GM12878 (cell line): Measurements from ENCODE around the gene TMBIM6. TPM values are rescaled to one million over a fixed set of nuclear protein-coding genes. Genes with fewer than 3 reads are reported as not detected.

Experiments used
- ATAC-seq: fragments of 200-7000 bp; cut with Tn5 transposase; 3 replicates; pipeline ENCODE4 v1.9.1; 2020; ENCODE audit warnings: mild to moderate bottlenecking, moderate library complexity
- BruUV-seq: library from RNA; stranded (reverse); fragments of 400-500 nt; replicated peaks from 2 replicates; lab custom pipeline; 2021; lab: Mats Ljungman, UMichigan
- CTCF ChIA-PET: fragments of 300-600 bp; sonication (Branson Sonifier 250); formaldehyde crosslinking; extraction: SDS; loops from one replicate; lab custom pipeline; 2021; ENCODE audit warnings: inconsistent platforms; lab: Yijun Ruan, JAX
- POLR2A ChIA-PET: fragments of 350-600 bp; formaldehyde crosslinking; extraction: SDS; loops from one replicate; lab custom pipeline; 2021; ENCODE audit warnings: inconsistent platforms; lab: Charles Lee
- RAD21 ChIA-PET: fragments of 300-600 bp; sonication (Branson Sonifier 250); formaldehyde crosslinking; loops from one replicate; lab custom pipeline; 2023; ENCODE audit warnings: antibody characterized with exemption; ENCODE audit not compliant: unreplicated experiment; lab: Charles Lee
- SMC1A ChIA-PET: fragments of 300-600 bp; sonication (Branson Sonifier 250); formaldehyde crosslinking; loops from one replicate; lab custom pipeline; 2023; ENCODE audit not compliant: unreplicated experiment, uncharacterized antibody; lab: Charles Lee
- DNase-seq: peaks from one replicate; pipeline ENCODE4 v3.0.0-alpha.2; 2011; ENCODE audit warnings: low read depth, low spot score
- FAIRE-seq: peaks from 3 replicates; lab custom pipeline; 2011; peaks lifted over from hg19 to GRCh38; lab: Jason Lieb, UNC
- H2AFZ ChIP-seq: 2 replicates; pipeline ENCODE4 v1.6.0; 2011; ENCODE audit warnings: low read depth, low read length, control low read depth; ENCODE audit not compliant: control insufficient read depth
- H3K27ac ChIP-seq: 2 replicates; pipeline ENCODE4 v1.5.1; 2011; ENCODE audit warnings: control low read depth; ENCODE audit not compliant: control insufficient read depth, insufficient read depth
- H3K27me3 ChIP-seq, 2 experiments: replicated peaks in 1 of 2; 2 replicates each; pipeline versions ENCODE4 v1.6.0 to v1.6.1; 2011; ENCODE audit warnings: low read length in 1 of 2; ENCODE audit not compliant: control insufficient read depth in 2 of 2, insufficient read depth in 2 of 2
- H3K36me3 ChIP-seq, 2 experiments: 2 replicates each; pipeline ENCODE4 v1.5.1; 2011; ENCODE audit warnings: low read length in 1 of 2; ENCODE audit not compliant: control insufficient read depth in 2 of 2, insufficient read depth in 2 of 2
- H3K4me1 ChIP-seq: 2 replicates; pipeline ENCODE4 v1.6.1; 2011; ENCODE audit warnings: mild to moderate bottlenecking, low read length, moderate library complexity, mixed read lengths; ENCODE audit not compliant: control insufficient read depth, insufficient read depth
- H3K4me2 ChIP-seq: 2 replicates; pipeline ENCODE4 v1.6.0; 2011; ENCODE audit warnings: control low read depth; ENCODE audit not compliant: control insufficient read depth, insufficient read depth
- H3K4me3 ChIP-seq: fragments of 200-600 bp; sonication (generic); 2 replicates; pipeline ENCODE4 v1.5.1; 2016
- H3K79me2 ChIP-seq: 2 replicates; pipeline ENCODE4 v1.6.0; 2011; ENCODE audit warnings: low read length; ENCODE audit not compliant: control insufficient read depth, insufficient read depth
- H3K9ac ChIP-seq: 2 replicates; pipeline ENCODE4 v1.8.0; 2011; ENCODE audit warnings: low read length, control low read depth, mixed read lengths; ENCODE audit not compliant: control insufficient read depth, insufficient read depth
- H3K9me3 ChIP-seq: replicated peaks from 3 replicates; pipeline ENCODE4 v1.5.1; 2011; ENCODE audit warnings: mild to moderate bottlenecking, low read length; ENCODE audit not compliant: control insufficient read depth, insufficient read depth
- H4K20me1 ChIP-seq: 2 replicates; pipeline ENCODE4 v1.6.0; 2011; ENCODE audit not compliant: control insufficient read depth, insufficient read depth
- BRCA1 ChIP-seq: IDR thresholded peaks from 2 replicates; pipeline ENCODE4 v1.6.1; 2011; ENCODE audit warnings: low read depth, low read length, improper control_type of control experiment
- ELK1 ChIP-seq: IDR thresholded peaks from 2 replicates; pipeline ENCODE4 v1.6.1; 2012; ENCODE audit warnings: low read depth, low read length, improper control_type of control experiment
- HSF1 ChIP-seq: fragments of 150-350 bp; IDR thresholded peaks from 2 replicates; pipeline ENCODE4 v1.6.1; 2014; ENCODE audit warnings: mild to moderate bottlenecking, low read depth, low read length
- IKZF1 ChIP-seq: fragments of 450-650 bp; conservative IDR thresholded peaks from 2 replicates; pipeline ENCODE4 v1.6.1; 2017; ENCODE audit warnings: antibody characterized with exemption, mild to moderate bottlenecking
- IRF3 ChIP-seq: fragments of 450-650 bp; IDR thresholded peaks from 2 replicates; pipeline ENCODE4 v1.6.1; 2014; ENCODE audit warnings: mild to moderate bottlenecking
- SMAD1 ChIP-seq: fragments of 450-650 bp; IDR thresholded peaks from 2 replicates; pipeline ENCODE4 v1.6.1; 2018; ENCODE audit warnings: mild to moderate bottlenecking, low read depth; ENCODE audit not compliant: partially characterized antibody
- WGBS: methylation state at CpG from one replicate; pipeline ENCODE4 v1.1.6; 2016; ENCODE audit warnings: low lambda C conversion rate; ENCODE audit not compliant: insufficient replicate concordance, insufficient coverage; ENCODE audit errors: missing lambda C conversion rate; 5-methylcytosine and 5-hydroxymethylcytosine counted together
- in situ Hi-C: fragments of 300-500 bp; cut with MboI; formaldehyde crosslinking; loops from 9 replicates; pipeline ENCODE4 v1.14.3; 2018; ENCODE audit warnings: mixed read lengths
- intact Hi-C: fragments of 100-400 bp; cut with micrococcal nuclease; formaldehyde crosslinking; loops from one replicate; pipeline ENCODE4 v1.14.2; 2022; ENCODE audit not compliant: unreplicated experiment
- polyA plus RNA-seq, 11 experiments: library from polyadenylated mRNA; depleted of rRNA in 4 of 11; unstranded in 6 of 11; stranded (reverse) in 5 of 11; fragments of >200 nt; fragmentation: Nextera tagmentation in 4 of 11; fragmentation: Illumina TruSeq in 1 of 11; extraction: Ambion mirVana in 4 of 11; extraction: Trizol in 1 of 11; gene quantifications; 1 replicate in 1 of 11; 2 replicates in 10 of 11; pipeline versions ENCODE4 v1.2.1 to v1.2.3, GENCODE V29; 2011 to 2016; ENCODE audit warnings: inconsistent platforms in 2 of 11, missing spikeins in 2 of 11, low read depth in 1 of 11
- total RNA-seq, 4 experiments: library from RNA; depleted of rRNA in 3 of 4; stranded (reverse); fragments of >200 nt in 3 of 4; fragmentation: Illumina TruSeq in 1 of 4; extraction: Trizol in 1 of 4; gene quantifications; 2 replicates each; pipeline versions ENCODE4 v1.2.1 to v1.2.3, GENCODE V29; 2013 to 2021

Gene TMBIM6
- total and polyA plus RNA-seq, 10 of the 15 experiments (the other 5 are each of a cell fraction or from before 2014, with no cell fraction given) = 224 to 1,192 (median 379) TPM

DNA sequence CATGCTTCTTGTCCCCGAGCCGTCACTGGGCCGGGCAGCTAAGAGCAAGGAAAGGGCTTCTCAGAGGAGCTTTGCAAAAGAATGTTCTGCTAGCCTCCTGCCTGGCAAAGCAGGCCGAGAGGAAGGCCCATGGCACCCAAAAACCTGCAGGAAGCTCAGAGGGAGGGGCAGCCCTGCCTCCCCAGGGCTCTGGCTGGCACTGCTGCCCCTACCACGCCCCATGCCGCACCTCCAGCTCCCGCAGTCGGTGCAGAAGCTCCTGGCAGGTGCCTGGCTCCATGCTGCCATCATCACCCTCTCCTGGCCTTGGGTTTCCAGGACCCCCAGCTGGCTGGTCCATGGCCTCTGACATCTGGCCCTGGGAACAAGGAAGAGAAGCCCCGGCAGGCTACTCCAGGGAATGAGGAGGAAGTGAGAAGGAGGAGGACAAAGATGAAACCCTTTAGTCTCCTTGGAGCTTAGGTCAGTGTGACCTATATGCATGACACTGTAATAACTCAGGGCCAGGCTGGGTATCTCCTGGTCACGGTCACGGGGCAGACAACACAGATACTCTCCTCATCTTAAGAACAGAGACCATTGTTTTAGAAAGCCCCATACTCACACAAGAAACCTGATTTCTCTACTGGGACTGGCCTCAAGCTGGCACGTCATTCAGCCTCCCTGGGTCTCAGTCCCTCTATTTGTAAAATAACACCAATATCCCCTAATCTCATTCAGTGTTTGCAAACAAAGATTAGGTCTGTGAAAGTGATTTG is 62.5 kb downstream of the TMBIM6 start:
- TF ChIP-seq HSF1 = no peak
- no peak for TF ChIP-seq IKZF1
- TF ChIP-seq ELK1 = no peak
- no peak for TF ChIP-seq BRCA1
- TF ChIP-seq SMAD1 = no peak
- TF ChIP-seq IRF3 = no peak
- Histone ChIP-seq H3K9me3 (no peaks in the 10 kb centered on the region), H2AFZ (no peak overlapping the region), H3K4me3 (no peak overlapping the region), H3K4me2 (no peak overlapping the region), H3K4me1 (no peaks in the 10 kb centered on the region), H3K79me2 (no peaks in the 10 kb centered on the region), H3K36me3 (peaks cover 2 to 17% of the 10 kb centered on the region in 2 experiments; a peak in 3 of 4 replicates), H3K27ac (no peak overlapping the region), H3K9ac (no peak overlapping the region), H4K20me1 (no peaks in the 10 kb centered on the region), H3K27me3 (no peaks in the 10 kb centered on the region)
- ChIA-PET RAD21 (interaction anchor here (1.1 kb wide), 1 partner anchor 35 kb away, joined by 3 read pairs; no protein-coding TSS in a partner anchor), CTCF (no interaction called here), SMC1A (no interaction called here), POLR2A (interaction anchor here (0.8 kb wide), 1 partner anchor 24 kb away, joined by 3 read pairs; the partner anchor contains the start of gene NCKAP5L)
- in situ Hi-C loops = no loop called here
- no TSS peak for BruUV-seq
- no peak for DNase-seq
- ATAC-seq = peak; percentile 60
- intact Hi-C loops = no loop called here
- 87% methylated on average over 12 of the region's 12 CpGs for WGBS
- FAIRE-seq = no peak
